AG10803 (cell line): Measurements from ENCODE around the gene SPOCK3.
"Not testable (repeated sequence)": the region's sequence is repeated elsewhere in the genome, so short reads cannot be mapped to it uniquely, and the experiment has no call there.

Experiments used
- DNase-seq: peaks from one replicate; pipeline ENCODE4 v3.0.0; 2010; ENCODE audit warnings: low read depth
- H3K4me3 ChIP-seq: 2 replicates; pipeline ENCODE4 v1.5.1; 2011; ENCODE audit warnings: mild to moderate bottlenecking, low read length, control low read depth
- CTCF ChIP-seq: conservative IDR thresholded peaks from 2 replicates; pipeline ENCODE4 v1.5.1; 2011; ENCODE audit warnings: mild to moderate bottlenecking, low read length, control low read depth, inconsistent platforms

Gene SPOCK3

GRCh38 chr4:166724369-166724768 is 509.9 kb downstream of the SPOCK3 start:
- no peak overlapping the region for H3K4me3 ChIP-seq
- no peak for TF ChIP-seq CTCF
- no peak for DNase-seq

- no peak for TF ChIP-seq CTCF
- H3K4me3 ChIP-seq = no peak overlapping the region
- DNase-seq = no peak
These were observed 510.7 kb downstream of the SPOCK3 start for GRCh38 chr4:166723532-166724140.

GRCh38 chr4:166715748-166716713 is 518.3 kb downstream of the SPOCK3 start:
- H3K4me3 ChIP-seq, DNase-seq: not testable (repeated sequence)

GRCh38 chr4:166700592-166700991 is 533.7 kb downstream of the SPOCK3 start:
- TF ChIP-seq CTCF = no peak
- DNase-seq = no peak

GRCh38 chr4:166688835-166689234 is 545.5 kb downstream of the SPOCK3 start:
- TF ChIP-seq CTCF = no peak
- H3K4me3 ChIP-seq = no peak overlapping the region
- no peak for DNase-seq

More at GRCh38 chr4:166700592-166700991, 533.7 kb downstream of the SPOCK3 start:
- H3K4me3 ChIP-seq = no peak overlapping the region

- no peak for TF ChIP-seq CTCF
- H3K4me3 ChIP-seq = no peak overlapping the region
- no peak for DNase-seq
These were observed 546.5 kb downstream of the SPOCK3 start for GRCh38 chr4:166687828-166688227.
